MM.1S (cell line): ENCODE measurements around the gene PRDM11.

Source experiments
- DNase-seq: peaks from one replicate; pipeline ENCODE4 v3.0.0-alpha.2; 2015
- H2AFZ ChIP-seq: fragments of 300-600 bp; sonication (generic); 2 replicates; pipeline ENCODE4 v1.6.0; 2016; ENCODE audit warnings: antibody characterized with exemption, low read length
- H3F3A ChIP-seq: fragments of 300-600 bp; sonication (generic); 2 replicates; pipeline ENCODE4 v1.6.1; 2016; ENCODE audit warnings: mild to moderate bottlenecking, antibody characterized with exemption, low read length, moderate library complexity, mixed read lengths; ENCODE audit not compliant: insufficient read depth
- H3K27ac ChIP-seq: fragments of 300-600 bp; sonication (generic); 2 replicates; pipeline ENCODE4 v1.5.1; 2016; ENCODE audit warnings: mild to moderate bottlenecking, low read length
- H3K27me3 ChIP-seq: fragments of 300-600 bp; sonication (generic); replicated peaks from 2 replicates; pipeline ENCODE4 v1.6.0; 2016; ENCODE audit warnings: low read length; ENCODE audit not compliant: insufficient read depth
- H3K36me3 ChIP-seq: fragments of 300-600 bp; sonication (generic); replicated peaks from 2 replicates; pipeline ENCODE4 v1.6.1; 2016; ENCODE audit warnings: mild to moderate bottlenecking, low read length, mixed read lengths; ENCODE audit not compliant: insufficient read depth
- H3K4me1 ChIP-seq: fragments of 300-600 bp; sonication (generic); 2 replicates; pipeline ENCODE4 v1.6.1; 2016; ENCODE audit warnings: low read length, mixed read lengths
- H3K4me2 ChIP-seq: fragments of 300-600 bp; sonication (generic); 2 replicates; pipeline ENCODE4 v1.6.0; 2016; ENCODE audit warnings: low read depth, low read length
- H3K4me3 ChIP-seq: fragments of 300-600 bp; sonication (generic); 2 replicates; pipeline ENCODE4 v1.5.1; 2016; ENCODE audit warnings: low read length, mixed read lengths
- H3K79me2 ChIP-seq: fragments of 300-600 bp; sonication (generic); 2 replicates; pipeline ENCODE4 v1.6.1; 2016; ENCODE audit warnings: mixed run types, low read length, mixed read lengths
- H3K9ac ChIP-seq: fragments of 300-600 bp; sonication (generic); 2 replicates; pipeline ENCODE4 v1.6.1; 2016; ENCODE audit warnings: low read length, mixed read lengths
- H3K9me2 ChIP-seq: fragments of 300-600 bp; sonication (generic); replicated peaks from 2 replicates; pipeline ENCODE4 v1.6.1; 2016; ENCODE audit warnings: mild to moderate bottlenecking, low read length, mixed read lengths; ENCODE audit not compliant: insufficient read depth
- H3K9me3 ChIP-seq: fragments of 300-600 bp; sonication (generic); replicated peaks from 2 replicates; pipeline ENCODE4 v1.6.1; 2016; ENCODE audit warnings: mild to moderate bottlenecking, low read length, mixed read lengths; ENCODE audit not compliant: insufficient read depth
- H4K20me1 ChIP-seq: fragments of 300-600 bp; sonication (generic); 2 replicates; pipeline ENCODE4 v1.6.1; 2016; ENCODE audit warnings: mild to moderate bottlenecking, low read length, moderate library complexity, mixed read lengths; ENCODE audit not compliant: insufficient read depth
- EZH2 ChIP-seq: fragments of 300-600 bp; sonication (generic); optimal IDR thresholded peaks from 2 replicates; pipeline ENCODE3; 2017; ENCODE audit warnings: low read depth, mild to moderate bottlenecking, antibody characterized with exemption, low read length, mixed read lengths
- EZH2phosphoT487 ChIP-seq: fragments of 300-600 bp; sonication (generic); IDR thresholded peaks from 2 replicates; pipeline ENCODE4 v1.6.1; 2018; ENCODE audit warnings: antibody characterized with exemption, low read length
- TF ChIP-seq, protein P1 (sequence below): fragments of 300-600 bp; sonication (generic); IDR thresholded peaks from 2 replicates; pipeline ENCODE4 v1.5.1; 2016; ENCODE audit warnings: antibody characterized with exemption, low read length, mixed read lengths

Gene PRDM11

DNA sequence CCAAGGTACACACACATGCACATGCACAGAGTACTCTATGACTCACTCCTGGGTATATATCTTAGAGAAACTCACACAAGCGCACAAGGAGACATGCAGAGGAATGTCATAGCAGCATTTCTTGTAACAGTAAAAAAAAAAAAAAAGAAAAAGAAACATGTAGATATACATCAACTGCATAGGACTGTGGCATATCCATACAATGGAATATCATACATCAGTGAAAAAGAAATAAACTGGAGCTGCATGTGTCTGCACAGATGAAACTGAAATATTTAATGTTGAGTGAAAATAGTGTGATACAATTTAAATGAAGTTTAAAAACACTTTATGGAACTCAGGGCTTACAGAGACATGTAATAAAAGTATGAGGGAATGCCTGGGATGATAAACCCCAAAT, 93.3 kb downstream of the PRDM11 start:
- Histone ChIP-seq H3K27ac (no peak overlapping the region), H3K36me3 (no peaks in the 10 kb centered on the region), H3K4me2 (no peak overlapping the region), H3K4me1 (no peaks in the 10 kb centered on the region), H3K27me3 (no peaks in the 10 kb centered on the region), H3F3A (no peaks in the 10 kb centered on the region), H3K4me3 (no peak overlapping the region), H3K9me3 (no peaks in the 10 kb centered on the region), H4K20me1 (no peaks in the 10 kb centered on the region), H3K9ac (no peak overlapping the region), H3K79me2 (no peaks in the 10 kb centered on the region), H3K9me2 (no peaks in the 10 kb centered on the region), H2AFZ (no peak overlapping the region)
- TF ChIP-seq, protein P1, sequence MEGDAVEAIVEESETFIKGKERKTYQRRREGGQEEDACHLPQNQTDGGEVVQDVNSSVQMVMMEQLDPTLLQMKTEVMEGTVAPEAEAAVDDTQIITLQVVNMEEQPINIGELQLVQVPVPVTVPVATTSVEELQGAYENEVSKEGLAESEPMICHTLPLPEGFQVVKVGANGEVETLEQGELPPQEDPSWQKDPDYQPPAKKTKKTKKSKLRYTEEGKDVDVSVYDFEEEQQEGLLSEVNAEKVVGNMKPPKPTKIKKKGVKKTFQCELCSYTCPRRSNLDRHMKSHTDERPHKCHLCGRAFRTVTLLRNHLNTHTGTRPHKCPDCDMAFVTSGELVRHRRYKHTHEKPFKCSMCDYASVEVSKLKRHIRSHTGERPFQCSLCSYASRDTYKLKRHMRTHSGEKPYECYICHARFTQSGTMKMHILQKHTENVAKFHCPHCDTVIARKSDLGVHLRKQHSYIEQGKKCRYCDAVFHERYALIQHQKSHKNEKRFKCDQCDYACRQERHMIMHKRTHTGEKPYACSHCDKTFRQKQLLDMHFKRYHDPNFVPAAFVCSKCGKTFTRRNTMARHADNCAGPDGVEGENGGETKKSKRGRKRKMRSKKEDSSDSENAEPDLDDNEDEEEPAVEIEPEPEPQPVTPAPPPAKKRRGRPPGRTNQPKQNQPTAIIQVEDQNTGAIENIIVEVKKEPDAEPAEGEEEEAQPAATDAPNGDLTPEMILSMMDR: no peak
- TF ChIP-seq EZH2 (no peak), EZH2phosphoT487 (no peak)
- no peak for DNase-seq

DNA sequence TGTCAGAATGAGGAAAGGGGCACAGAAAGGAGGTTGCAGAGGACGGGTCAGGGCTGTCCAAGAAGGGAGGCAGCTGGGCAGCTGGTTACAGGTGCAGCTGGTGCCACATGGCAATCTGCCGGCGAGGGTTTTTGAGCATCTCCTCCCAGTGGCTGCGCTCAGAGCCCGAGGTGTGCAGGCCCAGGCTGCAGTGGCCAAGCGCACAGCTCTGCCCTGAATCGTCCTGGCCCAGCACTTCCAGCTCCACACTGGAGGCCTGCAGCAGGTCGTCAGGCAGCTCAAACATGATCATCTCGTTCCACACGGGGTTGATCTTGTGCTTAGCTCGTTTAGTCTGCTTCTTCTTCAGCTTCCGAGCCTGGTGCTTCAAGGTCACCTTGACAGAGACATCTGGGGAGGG, 97.5 kb downstream of the PRDM11 start:
- no peak for DNase-seq
- H3K27me3 ChIP-seq: no peaks in the 10 kb centered on the region

DNA sequence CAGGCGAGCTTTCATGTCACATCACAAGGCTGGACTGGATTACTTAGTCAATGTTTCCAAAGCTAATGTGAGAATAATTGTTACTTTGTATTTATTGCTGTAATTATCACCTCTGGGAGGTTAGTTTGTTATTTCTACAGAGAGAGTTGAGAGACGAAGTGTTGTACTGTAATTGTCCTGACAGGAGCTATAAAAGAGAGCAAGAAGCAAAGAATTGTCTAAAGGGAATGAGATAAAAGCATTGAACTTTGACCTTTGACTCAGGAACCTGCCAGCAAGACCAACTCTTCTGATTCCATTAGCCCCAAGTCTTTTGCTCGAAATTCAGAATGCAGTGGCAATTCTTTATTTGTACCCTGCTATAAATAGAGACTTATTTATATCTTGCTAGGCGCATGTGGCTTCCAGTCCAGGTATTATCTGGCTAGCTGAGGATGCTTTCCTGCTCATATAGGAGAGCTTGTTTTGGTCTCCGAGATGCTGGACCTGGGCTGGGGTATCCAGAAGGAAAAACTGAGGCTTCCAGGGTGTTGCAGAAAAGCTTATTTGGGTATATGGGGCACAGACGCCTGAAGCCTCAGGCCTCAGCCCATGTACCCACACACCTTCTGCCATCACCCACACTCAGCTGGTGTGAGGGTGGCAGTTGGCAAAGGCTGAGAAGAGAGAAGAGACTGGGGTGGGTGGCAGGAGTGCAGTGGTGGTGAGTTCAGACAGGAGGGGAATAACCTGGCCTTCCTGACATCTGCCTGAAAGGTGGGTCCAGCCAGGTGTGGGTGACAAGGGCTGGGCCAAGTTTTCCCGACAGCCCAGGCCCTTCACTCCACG, 99.0 kb downstream of the PRDM11 start:
- Histone ChIP-seq H3K9ac (no peak overlapping the region), H3K27me3 (no peaks in the 10 kb centered on the region), H3F3A (no peaks in the 10 kb centered on the region), H3K4me1 (no peaks in the 10 kb centered on the region), H3K9me2 (no peaks in the 10 kb centered on the region), H3K79me2 (no peaks in the 10 kb centered on the region), H3K4me2 (no peak overlapping the region), H4K20me1 (no peaks in the 10 kb centered on the region), H3K36me3 (no peaks in the 10 kb centered on the region), H3K9me3 (no peaks in the 10 kb centered on the region), H3K4me3 (no peak overlapping the region), H3K27ac (no peak overlapping the region), H2AFZ (no peak overlapping the region)
- DNase-seq: no peak
- TF ChIP-seq EZH2: no peak
- TF ChIP-seq, protein P1: no peak
- no peak for TF ChIP-seq EZH2phosphoT487

More for the DNA sequence above, 97.5 kb downstream of the PRDM11 start:
- Histone ChIP-seq H2AFZ (no peak overlapping the region), H4K20me1 (no peaks in the 10 kb centered on the region), H3K9me3 (no peaks in the 10 kb centered on the region), H3K4me3 (no peak overlapping the region), H3K9ac (no peak overlapping the region), H3K4me1 (no peaks in the 10 kb centered on the region), H3K27ac (no peak overlapping the region), H3K9me2 (no peaks in the 10 kb centered on the region), H3K4me2 (no peak overlapping the region), H3F3A (no peaks in the 10 kb centered on the region), H3K36me3 (no peaks in the 10 kb centered on the region), H3K79me2 (no peaks in the 10 kb centered on the region)
- TF ChIP-seq EZH2phosphoT487: no peak
- TF ChIP-seq, protein P1: no peak
- no peak for TF ChIP-seq EZH2
